HepG2 (cell line): ENCODE measurements around the gene MORC3. TPM values are rescaled to one million over a fixed set of nuclear protein-coding genes. Genes with fewer than 3 reads are reported as not detected.
A peak's percentile ranks its signal among the peaks of the same experiment; 100 is the strongest.

Source experiments
- ATF7 ChIP-seq, 2 experiments: fragments of 450-650 bp in 1 of 2; sonication (generic) in 1 of 2; formaldehyde crosslinking in 1 of 2; IDR thresholded peaks; 2 replicates each; pipeline versions ENCODE4 v1.4.0 to v1.6.1; 2016 to 2020; ENCODE audit warnings: antibody characterized with exemption in 1 of 2, mild to moderate bottlenecking in 1 of 2, missing genetic modification reagents in 1 of 2
- CCDC6 ChIP-seq: sonication (generic); formaldehyde crosslinking; IDR thresholded peaks from 2 replicates; pipeline ENCODE4 v1.8.1; 2022; ENCODE audit warnings: mild to moderate bottlenecking, missing genetic modification reagents, moderate library complexity
- DNMT1 ChIP-seq: sonication (generic); formaldehyde crosslinking; IDR thresholded peaks from 2 replicates; pipeline ENCODE4 v1.5.1; 2020; ENCODE audit warnings: mild to moderate bottlenecking, missing genetic modification reagents
- HDAC1 ChIP-seq: sonication (generic); formaldehyde crosslinking; IDR thresholded peaks from 2 replicates; pipeline ENCODE4 v1.5.1; 2020; ENCODE audit warnings: mild to moderate bottlenecking, missing genetic modification reagents
- KDM3A ChIP-seq: IDR thresholded peaks from 2 replicates; pipeline ENCODE4 v1.6.1; 2018; ENCODE audit warnings: low read depth, missing compliant biosample characterization
- NFE2 ChIP-seq: sonication (generic); formaldehyde crosslinking; IDR thresholded peaks from 2 replicates; pipeline ENCODE4 v1.4.0; 2020; ENCODE audit warnings: missing genetic modification reagents
- POLR2G ChIP-seq: fragments of 200-400 bp; formaldehyde crosslinking; IDR thresholded peaks from 2 replicates; pipeline ENCODE4 v1.6.1; 2018; ENCODE audit warnings: mild to moderate bottlenecking, low read depth, low read length, moderate library complexity
- PRMT3 ChIP-seq: sonication (generic); formaldehyde crosslinking; IDR thresholded peaks from 2 replicates; pipeline ENCODE4 v1.8.1; 2022; ENCODE audit warnings: low read depth, mild to moderate bottlenecking, moderate library complexity, missing genetic modification reagents, borderline replicate concordance
- RBAK ChIP-seq: sonication (generic); formaldehyde crosslinking; IDR thresholded peaks from 2 replicates; pipeline ENCODE4 v1.5.1; 2020; ENCODE audit warnings: mild to moderate bottlenecking, missing genetic modification reagents
- ZBTB42 ChIP-seq: sonication (generic); formaldehyde crosslinking; IDR thresholded peaks from 2 replicates; pipeline ENCODE4 v1.5.0; 2020; ENCODE audit warnings: mild to moderate bottlenecking, missing genetic modification reagents
- ZFP41 ChIP-seq: sonication (generic); formaldehyde crosslinking; IDR thresholded peaks from 2 replicates; pipeline ENCODE4 v1.4.0; 2020; ENCODE audit warnings: mild to moderate bottlenecking, missing genetic modification reagents, borderline replicate concordance
- ZNF619 ChIP-seq: sonication (generic); formaldehyde crosslinking; IDR thresholded peaks from 2 replicates; pipeline ENCODE4 v1.4.0; 2020; ENCODE audit warnings: mild to moderate bottlenecking, missing genetic modification reagents
- ZNF629 ChIP-seq: sonication (generic); formaldehyde crosslinking; conservative IDR thresholded peaks from 2 replicates; pipeline ENCODE4 v1.5.0; 2020; ENCODE audit warnings: missing genetic modification reagents
- polyA plus RNA-seq, 8 experiments: library from polyadenylated mRNA; depleted of rRNA in 3 of 8; stranded (reverse) in 7 of 8; unstranded in 1 of 8; fragments of >200 nt; fragmentation: Illumina TruSeq in 4 of 8; extraction: Trizol in 4 of 8; gene quantifications; 2 replicates each; pipeline versions ENCODE4 v1.2.1 to v1.2.3, GENCODE V29; 2011 to 2016; ENCODE audit warnings: low read depth in 4 of 8, missing spikeins in 1 of 8, mixed read lengths in 1 of 8; ENCODE audit not compliant: insufficient read depth in 1 of 8
- total RNA-seq, 5 experiments: library from RNA; depleted of rRNA; stranded (reverse); fragments of >200 nt; fragmentation: Illumina TruSeq; extraction: Trizol; gene quantifications; 2 replicates each; pipeline ENCODE4 v1.2.3, GENCODE V29; 2016; ENCODE audit warnings: low read depth in 1 of 5
- TF ChIP-seq, protein P1 (sequence below): sonication (generic); formaldehyde crosslinking; IDR thresholded peaks from 2 replicates; pipeline ENCODE4 v1.5.0; 2020; ENCODE audit warnings: mild to moderate bottlenecking, missing genetic modification reagents, borderline replicate concordance
- TF ChIP-seq, protein P2 (sequence below): sonication (generic); formaldehyde crosslinking; IDR thresholded peaks from 2 replicates; pipeline ENCODE4 v1.4.0; 2020; ENCODE audit warnings: mild to moderate bottlenecking, missing genetic modification reagents
- TF ChIP-seq, protein P3 (sequence below): sonication (generic); formaldehyde crosslinking; IDR thresholded peaks from 2 replicates; pipeline ENCODE4 v1.5.0; 2020; ENCODE audit warnings: missing genetic modification reagents
- TF ChIP-seq, protein P4 (sequence below): sonication (generic); formaldehyde crosslinking; IDR thresholded peaks from 2 replicates; pipeline ENCODE4 v1.8.0; 2022; ENCODE audit warnings: mild to moderate bottlenecking, missing genetic modification reagents, borderline replicate concordance

Gene MORC3
- total and polyA plus RNA-seq, 2 of the 13 experiments (the other 11 are each of a cell fraction or from before 2014, with no cell fraction given), result 12.9 to 19.5 TPM

DNA sequence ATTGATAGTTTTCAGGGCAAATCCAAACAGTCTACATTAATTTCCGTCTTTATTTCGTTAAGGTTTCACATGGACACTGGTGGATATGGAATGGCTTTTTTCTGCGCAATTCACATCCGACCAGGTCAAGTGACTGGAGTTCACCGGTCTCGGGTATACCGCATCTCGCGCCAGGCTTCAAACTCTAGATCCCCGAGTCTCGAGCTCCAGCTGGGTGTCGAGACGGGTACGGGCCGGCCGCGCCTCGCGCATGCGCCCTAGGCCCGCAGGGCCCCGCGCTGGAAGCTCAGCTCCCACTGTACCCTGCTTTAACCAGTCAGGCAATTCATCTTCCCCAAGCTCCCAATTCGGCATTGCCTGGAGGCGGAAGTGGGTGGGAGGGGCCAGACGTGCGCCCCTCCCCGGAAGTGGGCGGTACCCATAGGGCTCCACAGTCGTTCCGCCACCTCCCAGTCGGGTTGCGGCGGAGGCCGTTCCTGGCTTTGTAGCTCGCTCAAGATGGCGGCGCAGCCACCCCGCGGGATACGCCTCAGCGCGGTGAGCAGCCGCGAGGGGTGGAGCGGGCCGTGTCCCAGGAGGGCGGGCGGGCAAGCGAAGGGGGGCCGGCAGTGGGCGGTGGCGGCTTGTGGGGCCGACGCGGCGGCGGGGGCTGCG, at the start of gene MORC3 (continued):
- TF ChIP-seq, protein P1, sequence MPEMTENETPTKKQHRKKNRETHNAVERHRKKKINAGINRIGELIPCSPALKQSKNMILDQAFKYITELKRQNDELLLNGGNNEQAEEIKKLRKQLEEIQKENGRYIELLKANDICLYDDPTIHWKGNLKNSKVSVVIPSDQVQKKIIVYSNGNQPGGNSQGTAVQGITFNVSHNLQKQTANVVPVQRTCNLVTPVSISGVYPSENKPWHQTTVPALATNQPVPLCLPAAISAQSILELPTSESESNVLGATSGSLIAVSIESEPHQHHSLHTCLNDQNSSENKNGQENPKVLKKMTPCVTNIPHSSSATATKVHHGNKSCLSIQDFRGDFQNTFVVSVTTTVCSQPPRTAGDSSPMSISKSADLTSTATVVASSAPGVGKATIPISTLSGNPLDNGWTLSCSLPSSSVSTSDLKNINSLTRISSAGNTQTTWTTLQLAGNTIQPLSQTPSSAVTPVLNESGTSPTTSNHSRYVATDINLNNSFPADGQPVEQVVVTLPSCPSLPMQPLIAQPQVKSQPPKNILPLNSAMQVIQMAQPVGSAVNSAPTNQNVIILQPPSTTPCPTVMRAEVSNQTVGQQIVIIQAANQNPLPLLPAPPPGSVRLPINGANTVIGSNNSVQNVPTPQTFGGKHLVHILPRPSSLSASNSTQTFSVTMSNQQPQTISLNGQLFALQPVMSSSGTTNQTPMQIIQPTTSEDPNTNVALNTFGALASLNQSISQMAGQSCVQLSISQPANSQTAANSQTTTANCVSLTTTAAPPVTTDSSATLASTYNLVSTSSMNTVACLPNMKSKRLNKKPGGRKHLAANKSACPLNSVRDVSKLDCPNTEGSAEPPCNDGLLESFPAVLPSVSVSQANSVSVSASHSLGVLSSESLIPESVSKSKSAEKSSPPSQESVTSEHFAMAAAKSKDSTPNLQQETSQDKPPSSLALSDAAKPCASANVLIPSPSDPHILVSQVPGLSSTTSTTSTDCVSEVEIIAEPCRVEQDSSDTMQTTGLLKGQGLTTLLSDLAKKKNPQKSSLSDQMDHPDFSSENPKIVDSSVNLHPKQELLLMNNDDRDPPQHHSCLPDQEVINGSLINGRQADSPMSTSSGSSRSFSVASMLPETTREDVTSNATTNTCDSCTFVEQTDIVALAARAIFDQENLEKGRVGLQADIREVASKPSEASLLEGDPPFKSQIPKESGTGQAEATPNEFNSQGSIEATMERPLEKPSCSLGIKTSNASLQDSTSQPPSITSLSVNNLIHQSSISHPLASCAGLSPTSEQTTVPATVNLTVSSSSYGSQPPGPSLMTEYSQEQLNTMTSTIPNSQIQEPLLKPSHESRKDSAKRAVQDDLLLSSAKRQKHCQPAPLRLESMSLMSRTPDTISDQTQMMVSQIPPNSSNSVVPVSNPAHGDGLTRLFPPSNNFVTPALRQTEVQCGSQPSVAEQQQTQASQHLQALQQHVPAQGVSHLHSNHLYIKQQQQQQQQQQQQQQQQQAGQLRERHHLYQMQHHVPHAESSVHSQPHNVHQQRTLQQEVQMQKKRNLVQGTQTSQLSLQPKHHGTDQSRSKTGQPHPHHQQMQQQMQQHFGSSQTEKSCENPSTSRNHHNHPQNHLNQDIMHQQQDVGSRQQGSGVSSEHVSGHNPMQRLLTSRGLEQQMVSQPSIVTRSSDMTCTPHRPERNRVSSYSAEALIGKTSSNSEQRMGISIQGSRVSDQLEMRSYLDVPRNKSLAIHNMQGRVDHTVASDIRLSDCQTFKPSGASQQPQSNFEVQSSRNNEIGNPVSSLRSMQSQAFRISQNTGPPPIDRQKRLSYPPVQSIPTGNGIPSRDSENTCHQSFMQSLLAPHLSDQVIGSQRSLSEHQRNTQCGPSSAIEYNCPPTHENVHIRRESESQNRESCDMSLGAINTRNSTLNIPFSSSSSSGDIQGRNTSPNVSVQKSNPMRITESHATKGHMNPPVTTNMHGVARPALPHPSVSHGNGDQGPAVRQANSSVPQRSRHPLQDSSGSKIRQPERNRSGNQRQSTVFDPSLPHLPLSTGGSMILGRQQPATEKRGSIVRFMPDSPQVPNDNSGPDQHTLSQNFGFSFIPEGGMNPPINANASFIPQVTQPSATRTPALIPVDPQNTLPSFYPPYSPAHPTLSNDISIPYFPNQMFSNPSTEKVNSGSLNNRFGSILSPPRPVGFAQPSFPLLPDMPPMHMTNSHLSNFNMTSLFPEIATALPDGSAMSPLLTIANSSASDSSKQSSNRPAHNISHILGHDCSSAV, result no peak
- TF ChIP-seq HDAC1 (CRISPR knock-in tag), result 0 out of 2 replicates have a peak, but pooled peaks have one; percentile 26
- TF ChIP-seq POLR2G, result peak; percentile 96
- TF ChIP-seq ZNF619, result peak; percentile 42
- no peak for TF ChIP-seq ZFP41
- 0 out of 2 replicates have a peak, but pooled peaks have one; percentile 43 for TF ChIP-seq KDM3A
- TF ChIP-seq ZNF629 (CRISPR knock-in tag), result no peak
- no peak for TF ChIP-seq PRMT3 (CRISPR knock-in tag)
- TF ChIP-seq, protein P2, sequence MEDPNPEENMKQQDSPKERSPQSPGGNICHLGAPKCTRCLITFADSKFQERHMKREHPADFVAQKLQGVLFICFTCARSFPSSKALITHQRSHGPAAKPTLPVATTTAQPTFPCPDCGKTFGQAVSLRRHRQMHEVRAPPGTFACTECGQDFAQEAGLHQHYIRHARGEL (CRISPR knock-in tag), result no peak
- no peak for TF ChIP-seq NFE2
- peak; percentile 47; the same call in 1 of the 2 replicates for TF ChIP-seq DNMT1
- no peak for TF ChIP-seq ZBTB42 (CRISPR knock-in tag)
- TF ChIP-seq, protein P3, sequence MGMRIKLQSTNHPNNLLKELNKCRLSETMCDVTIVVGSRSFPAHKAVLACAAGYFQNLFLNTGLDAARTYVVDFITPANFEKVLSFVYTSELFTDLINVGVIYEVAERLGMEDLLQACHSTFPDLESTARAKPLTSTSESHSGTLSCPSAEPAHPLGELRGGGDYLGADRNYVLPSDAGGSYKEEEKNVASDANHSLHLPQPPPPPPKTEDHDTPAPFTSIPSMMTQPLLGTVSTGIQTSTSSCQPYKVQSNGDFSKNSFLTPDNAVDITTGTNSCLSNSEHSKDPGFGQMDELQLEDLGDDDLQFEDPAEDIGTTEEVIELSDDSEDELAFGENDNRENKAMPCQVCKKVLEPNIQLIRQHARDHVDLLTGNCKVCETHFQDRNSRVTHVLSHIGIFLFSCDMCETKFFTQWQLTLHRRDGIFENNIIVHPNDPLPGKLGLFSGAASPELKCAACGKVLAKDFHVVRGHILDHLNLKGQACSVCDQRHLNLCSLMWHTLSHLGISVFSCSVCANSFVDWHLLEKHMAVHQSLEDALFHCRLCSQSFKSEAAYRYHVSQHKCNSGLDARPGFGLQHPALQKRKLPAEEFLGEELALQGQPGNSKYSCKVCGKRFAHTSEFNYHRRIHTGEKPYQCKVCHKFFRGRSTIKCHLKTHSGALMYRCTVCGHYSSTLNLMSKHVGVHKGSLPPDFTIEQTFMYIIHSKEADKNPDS (CRISPR knock-in tag), result no peak
- no peak for TF ChIP-seq CCDC6
- TF ChIP-seq, protein P4, sequence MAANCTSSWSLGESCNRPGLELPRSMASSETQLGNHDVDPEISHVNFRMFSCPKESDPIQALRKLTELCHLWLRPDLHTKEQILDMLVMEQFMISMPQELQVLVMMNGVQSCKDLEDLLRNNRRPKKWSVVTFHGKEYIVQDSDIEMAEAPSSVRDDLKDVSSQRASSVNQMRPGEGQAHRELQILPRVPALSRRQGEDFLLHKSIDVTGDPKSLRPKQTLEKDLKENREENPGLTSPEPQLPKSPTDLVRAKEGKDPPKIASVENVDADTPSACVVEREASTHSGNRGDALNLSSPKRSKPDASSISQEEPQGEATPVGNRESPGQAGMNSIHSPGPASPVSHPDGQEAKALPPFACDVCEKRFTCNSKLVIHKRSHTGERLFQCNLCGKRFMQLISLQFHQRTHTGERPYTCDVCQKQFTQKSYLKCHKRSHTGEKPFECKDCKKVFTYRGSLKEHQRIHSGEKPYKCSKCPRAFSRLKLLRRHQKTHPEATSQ, result no peak
- TF ChIP-seq RBAK, result no peak
- no peak for TF ChIP-seq ATF7 (IDR thresholded peaks at IDR 0.05)
- TF ChIP-seq ATF7 (CRISPR knock-in tag; IDR thresholded peaks at IDR 0.05), result no peak
